SK-N-SH treated with all-trans-retinoic acid at 6 μM for 48 hours (cell line): Measurements from ENCODE around the gene DAB1.
A peak's percentile ranks its signal among the peaks of the same experiment; 100 is the strongest.

Source experiments
- ARNTL ChIP-seq: fragments of 450-650 bp; formaldehyde crosslinking; IDR thresholded peaks from 2 replicates; pipeline ENCODE4 v1.5.0; 2020; ENCODE audit warnings: low read depth, mild to moderate bottlenecking, moderate library complexity, borderline replicate concordance
- BACH2 ChIP-seq: fragments of 250-450 bp; sonication (Bioruptor Pico); IDR thresholded peaks from 2 replicates; pipeline ENCODE4 v1.9.0; 2021; ENCODE audit warnings: mild to moderate bottlenecking, borderline replicate concordance
- CSDC2 ChIP-seq: fragments of 250-450 bp; sonication (Bioruptor Pico); IDR thresholded peaks from 2 replicates; pipeline ENCODE4 v1.5.0; 2020; ENCODE audit warnings: mild to moderate bottlenecking, moderate library complexity
- ESRRG ChIP-seq: fragments of 250-450 bp; sonication (Bioruptor Pico); IDR thresholded peaks from 2 replicates; pipeline ENCODE4 v1.6.1; 2021; ENCODE audit warnings: mild to moderate bottlenecking
- GLIS3 ChIP-seq: fragments of 250-450 bp; sonication (Bioruptor Pico); IDR thresholded peaks from 2 replicates; pipeline ENCODE4 v1.5.0; 2020; ENCODE audit warnings: mild to moderate bottlenecking, moderate library complexity
- ISL1 ChIP-seq: fragments of 250-450 bp; sonication (Bioruptor Pico); IDR thresholded peaks from 2 replicates; pipeline ENCODE4 v2.1.2; 2022; ENCODE audit warnings: mild to moderate bottlenecking, moderate library complexity
- PPARA ChIP-seq: fragments of 250-450 bp; sonication (Bioruptor Pico); IDR thresholded peaks from 2 replicates; pipeline ENCODE4 v1.5.0; 2020; ENCODE audit warnings: mild to moderate bottlenecking, borderline replicate concordance
- ZC3H10 ChIP-seq: fragments of 250-450 bp; sonication (Bioruptor Pico); IDR thresholded peaks from 2 replicates; pipeline ENCODE4 v1.5.1; 2021; ENCODE audit warnings: mild to moderate bottlenecking, moderate library complexity
- ZFP30 ChIP-seq: fragments of 450-650 bp; formaldehyde crosslinking; IDR thresholded peaks from 2 replicates; pipeline ENCODE4 v1.5.0; 2022; ENCODE audit warnings: mild to moderate bottlenecking, moderate library complexity
- ZNF565 ChIP-seq: fragments of 450-650 bp; formaldehyde crosslinking; conservative IDR thresholded peaks from 2 replicates; pipeline ENCODE4 v1.5.0; 2020; ENCODE audit warnings: low read depth, mild to moderate bottlenecking, moderate library complexity
- TF ChIP-seq, protein P1 (sequence below): fragments of 250-450 bp; sonication (Bioruptor Pico); IDR thresholded peaks from 2 replicates; pipeline ENCODE4 v1.8.0; 2020; ENCODE audit warnings: mild to moderate bottlenecking, moderate library complexity, borderline replicate concordance
- TF ChIP-seq, protein P2 (sequence below): fragments of 250-450 bp; sonication (Bioruptor Pico); IDR thresholded peaks from 2 replicates; pipeline ENCODE4 v1.5.1; 2020; ENCODE audit warnings: low read depth, mild to moderate bottlenecking, moderate library complexity
- TF ChIP-seq, protein P3 (sequence below): fragments of 250-450 bp; sonication (Bioruptor Pico); IDR thresholded peaks from 2 replicates; pipeline ENCODE4 v1.5.0; 2020; ENCODE audit warnings: mild to moderate bottlenecking, moderate library complexity

DNA sequence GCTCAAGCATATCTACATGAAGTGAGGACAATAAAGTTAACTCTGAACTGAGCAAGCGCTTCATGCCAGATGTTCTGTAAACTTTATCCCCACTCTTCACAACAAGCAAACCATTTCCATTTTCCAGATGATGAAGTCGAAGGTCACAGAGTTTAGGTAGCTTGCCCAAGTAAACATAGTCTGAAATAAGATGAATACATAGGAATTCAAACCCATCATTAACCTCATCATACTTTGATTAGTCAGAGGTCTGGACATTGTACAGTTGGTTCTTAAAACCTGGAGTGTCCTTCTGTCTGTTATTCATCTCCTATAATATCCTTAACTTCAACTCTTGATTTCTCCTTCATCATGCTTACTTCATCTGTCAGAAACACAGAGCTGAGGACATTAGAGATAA lies 277.8 kb downstream of the DAB1 start:
- TF ChIP-seq, protein P1, sequence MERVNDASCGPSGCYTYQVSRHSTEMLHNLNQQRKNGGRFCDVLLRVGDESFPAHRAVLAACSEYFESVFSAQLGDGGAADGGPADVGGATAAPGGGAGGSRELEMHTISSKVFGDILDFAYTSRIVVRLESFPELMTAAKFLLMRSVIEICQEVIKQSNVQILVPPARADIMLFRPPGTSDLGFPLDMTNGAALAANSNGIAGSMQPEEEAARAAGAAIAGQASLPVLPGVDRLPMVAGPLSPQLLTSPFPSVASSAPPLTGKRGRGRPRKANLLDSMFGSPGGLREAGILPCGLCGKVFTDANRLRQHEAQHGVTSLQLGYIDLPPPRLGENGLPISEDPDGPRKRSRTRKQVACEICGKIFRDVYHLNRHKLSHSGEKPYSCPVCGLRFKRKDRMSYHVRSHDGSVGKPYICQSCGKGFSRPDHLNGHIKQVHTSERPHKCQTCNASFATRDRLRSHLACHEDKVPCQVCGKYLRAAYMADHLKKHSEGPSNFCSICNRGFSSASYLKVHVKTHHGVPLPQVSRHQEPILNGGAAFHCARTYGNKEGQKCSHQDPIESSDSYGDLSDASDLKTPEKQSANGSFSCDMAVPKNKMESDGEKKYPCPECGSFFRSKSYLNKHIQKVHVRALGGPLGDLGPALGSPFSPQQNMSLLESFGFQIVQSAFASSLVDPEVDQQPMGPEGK (CRISPR knock-in tag): no peak
- TF ChIP-seq, protein P2, sequence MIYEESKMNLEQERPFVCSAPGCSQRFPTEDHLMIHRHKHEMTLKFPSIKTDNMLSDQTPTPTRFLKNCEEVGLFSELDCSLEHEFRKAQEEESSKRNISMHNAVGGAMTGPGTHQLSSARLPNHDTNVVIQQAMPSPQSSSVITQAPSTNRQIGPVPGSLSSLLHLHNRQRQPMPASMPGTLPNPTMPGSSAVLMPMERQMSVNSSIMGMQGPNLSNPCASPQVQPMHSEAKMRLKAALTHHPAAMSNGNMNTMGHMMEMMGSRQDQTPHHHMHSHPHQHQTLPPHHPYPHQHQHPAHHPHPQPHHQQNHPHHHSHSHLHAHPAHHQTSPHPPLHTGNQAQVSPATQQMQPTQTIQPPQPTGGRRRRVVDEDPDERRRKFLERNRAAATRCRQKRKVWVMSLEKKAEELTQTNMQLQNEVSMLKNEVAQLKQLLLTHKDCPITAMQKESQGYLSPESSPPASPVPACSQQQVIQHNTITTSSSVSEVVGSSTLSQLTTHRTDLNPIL (CRISPR knock-in tag): no peak
- TF ChIP-seq, protein P3, sequence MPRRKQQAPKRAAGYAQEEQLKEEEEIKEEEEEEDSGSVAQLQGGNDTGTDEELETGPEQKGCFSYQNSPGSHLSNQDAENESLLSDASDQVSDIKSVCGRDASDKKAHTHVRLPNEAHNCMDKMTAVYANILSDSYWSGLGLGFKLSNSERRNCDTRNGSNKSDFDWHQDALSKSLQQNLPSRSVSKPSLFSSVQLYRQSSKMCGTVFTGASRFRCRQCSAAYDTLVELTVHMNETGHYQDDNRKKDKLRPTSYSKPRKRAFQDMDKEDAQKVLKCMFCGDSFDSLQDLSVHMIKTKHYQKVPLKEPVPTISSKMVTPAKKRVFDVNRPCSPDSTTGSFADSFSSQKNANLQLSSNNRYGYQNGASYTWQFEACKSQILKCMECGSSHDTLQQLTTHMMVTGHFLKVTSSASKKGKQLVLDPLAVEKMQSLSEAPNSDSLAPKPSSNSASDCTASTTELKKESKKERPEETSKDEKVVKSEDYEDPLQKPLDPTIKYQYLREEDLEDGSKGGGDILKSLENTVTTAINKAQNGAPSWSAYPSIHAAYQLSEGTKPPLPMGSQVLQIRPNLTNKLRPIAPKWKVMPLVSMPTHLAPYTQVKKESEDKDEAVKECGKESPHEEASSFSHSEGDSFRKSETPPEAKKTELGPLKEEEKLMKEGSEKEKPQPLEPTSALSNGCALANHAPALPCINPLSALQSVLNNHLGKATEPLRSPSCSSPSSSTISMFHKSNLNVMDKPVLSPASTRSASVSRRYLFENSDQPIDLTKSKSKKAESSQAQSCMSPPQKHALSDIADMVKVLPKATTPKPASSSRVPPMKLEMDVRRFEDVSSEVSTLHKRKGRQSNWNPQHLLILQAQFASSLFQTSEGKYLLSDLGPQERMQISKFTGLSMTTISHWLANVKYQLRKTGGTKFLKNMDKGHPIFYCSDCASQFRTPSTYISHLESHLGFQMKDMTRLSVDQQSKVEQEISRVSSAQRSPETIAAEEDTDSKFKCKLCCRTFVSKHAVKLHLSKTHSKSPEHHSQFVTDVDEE (CRISPR knock-in tag): no peak
- TF ChIP-seq GLIS3 (CRISPR knock-in tag) (no peak), ZFP30 (CRISPR knock-in tag) (no peak), CSDC2 (no peak), ESRRG (CRISPR knock-in tag) (no peak), ARNTL (CRISPR knock-in tag) (no peak), ZNF565 (CRISPR knock-in tag) (no peak), ISL1 (CRISPR knock-in tag) (peak; percentile 56), BACH2 (no peak), PPARA (CRISPR knock-in tag) (no peak), ZC3H10 (no peak)
